Lower leg skin (tissue), 4 donors: ENCODE data around the gene CYGB. TPM values are rescaled to one million over a fixed set of nuclear protein-coding genes. Genes with fewer than 3 reads are reported as not detected.
"Not testable (repeated sequence)": the region's sequence is repeated elsewhere in the genome, so short reads cannot be mapped to it uniquely, and the experiment has no call there.

Experiments used
- DNase-seq, 2 donors: peaks; one replicate each; pipeline ENCODE4 v3.0.0-alpha.2; 2019; ENCODE audit warnings: low spot score in 2 of 2
- H3K4me3 ChIP-seq: fragments of 200-600 bp; sonication (generic); 2 replicates; pipeline ENCODE4 v1.5.1; 2017; ENCODE audit warnings: mild to moderate bottlenecking, low read depth; ENCODE audit not compliant: poor library complexity, severe bottlenecking
- CTCF ChIP-seq, 3 donors: fragments of 450-650 bp; IDR thresholded peaks; one replicate each; pipeline ENCODE4 v1.5.1; 2016; ENCODE audit warnings: antibody characterized with exemption in 3 of 3, mild to moderate bottlenecking in 3 of 3, moderate library complexity in 2 of 3
- POLR2A ChIP-seq, 2 donors: fragments of 450-650 bp; IDR thresholded peaks; one replicate each; pipeline ENCODE4 v1.6.1; 2016 to 2017; ENCODE audit warnings: antibody characterized with exemption in 2 of 2, mild to moderate bottlenecking in 1 of 2, moderate library complexity in 1 of 2
- WGBS, 2 donors: methylation state at CpG; one replicate each; pipeline ENCODE4 v1.1.5; 2018; 5-methylcytosine and 5-hydroxymethylcytosine counted together
- intact Hi-C: fragments of 100-400 bp; cut with DNase I; formaldehyde crosslinking; loops from one replicate; pipeline ENCODE4 v1.15.0; 2023; ENCODE audit warnings: low total_unique reads
- total RNA-seq, 4 donors: library from RNA; depleted of rRNA; stranded (reverse); fragments of >200 nt; gene quantifications; one replicate each; pipeline ENCODE4 v1.1.0, GENCODE V29; 2016

The CYGB gene
- total RNA-seq, 4 donors from 2014 or later = 9.7 to 14.4 (median 10.7) TPM

GRCh38 chr17:76534831-76535732, 2.4 kb downstream of the CYGB start:
- intact Hi-C loops = no loop called here
- DNase-seq = no peak
- TF ChIP-seq POLR2A (IDR thresholded peaks at IDR 0.05) (no peak), CTCF (IDR thresholded peaks at IDR 0.05) (no peak)
- 52 to 67% methylated on average over 6 to 7 of the region's 7 CpGs for WGBS, 2 donors
- no peak overlapping the region for H3K4me3 ChIP-seq

GRCh38 chr17:76533640-76534359, 3.7 kb downstream of the CYGB start:
- 93 to 94% methylated on average over 9 of the region's 9 CpGs for WGBS, 2 donors
- intact Hi-C loops, DNase-seq, H3K4me3 ChIP-seq: not testable (repeated sequence)

GRCh38 chr17:76532072-76532651, 5.3 kb downstream of the CYGB start:
- DNase-seq = no peak
- H3K4me3 ChIP-seq = no peak overlapping the region
- TF ChIP-seq POLR2A (IDR thresholded peaks at IDR 0.05) (no peak), CTCF (IDR thresholded peaks at IDR 0.05) (no peak)
- WGBS, 2 donors = 73 to 80% methylated on average over 8 of the region's 8 CpGs
- intact Hi-C loops = no loop called here

GRCh38 chr17:76531486-76532038, 5.9 kb downstream of the CYGB start:
- intact Hi-C loops = no loop called here
- TF ChIP-seq POLR2A (IDR thresholded peaks at IDR 0.05) = no peak
- TF ChIP-seq CTCF (IDR thresholded peaks at IDR 0.05) = no peak
- no peak overlapping the region for H3K4me3 ChIP-seq
- DNase-seq = no peak
- 83 to 86% methylated on average over 11 to 18 of the region's 18 CpGs for WGBS, 2 donors

GRCh38 chr17:76530811-76531485, 6.6 kb downstream of the CYGB start:
- no peak for DNase-seq
- no peak for TF ChIP-seq CTCF (IDR thresholded peaks at IDR 0.05)
- TF ChIP-seq POLR2A (IDR thresholded peaks at IDR 0.05) = no peak
- H3K4me3 ChIP-seq = no peak overlapping the region
- intact Hi-C loops = no loop called here
- WGBS, 2 donors = 78 to 86% methylated on average over 16 to 30 of the region's 32 CpGs
